GM12864 (cell line): Measurements from ENCODE around the gene ZNF346.
"Not testable (repeated sequence)": the region's sequence is repeated elsewhere in the genome, so short reads cannot be mapped to it uniquely, and the experiment has no call there.

Experiments
- DNase-seq: peaks from one replicate; pipeline ENCODE4 v3.0.0-alpha.2; 2011; ENCODE audit warnings: low read depth
- H3K4me3 ChIP-seq: 2 replicates; pipeline ENCODE4 v1.5.1; 2011; ENCODE audit warnings: mild to moderate bottlenecking, low read depth, low read length, control low read depth
- TF ChIP-seq, protein P1 (sequence below): IDR thresholded peaks from 2 replicates; pipeline ENCODE4 v1.5.1; 2011; ENCODE audit warnings: low read depth, mild to moderate bottlenecking, moderate library complexity, low read length, control low read depth, inconsistent platforms; ENCODE audit errors: missing control alignments

The ZNF346 gene

DNA sequence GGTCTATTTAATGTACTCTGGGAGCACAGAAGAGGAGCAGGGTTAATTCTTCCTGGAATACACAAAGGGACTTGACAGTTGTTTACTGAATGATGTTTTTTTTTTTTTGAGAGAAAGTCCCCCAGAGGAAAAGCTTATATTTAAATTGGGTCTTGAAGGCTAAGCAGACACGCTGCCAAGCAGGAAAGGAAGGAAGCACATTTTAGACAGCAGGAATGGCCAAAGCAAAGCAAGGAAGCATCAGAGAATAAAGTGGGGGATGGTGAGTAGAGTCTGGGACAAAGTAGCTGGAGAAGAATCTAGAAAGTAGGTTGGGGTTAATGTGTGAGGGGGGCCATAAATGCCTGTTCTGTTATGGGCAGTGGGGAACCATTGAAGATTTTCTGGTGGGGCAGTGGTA, 21.5 kb downstream of the ZNF346 start:
- H3K4me3 ChIP-seq, result no peak overlapping the region
- TF ChIP-seq, protein P1, sequence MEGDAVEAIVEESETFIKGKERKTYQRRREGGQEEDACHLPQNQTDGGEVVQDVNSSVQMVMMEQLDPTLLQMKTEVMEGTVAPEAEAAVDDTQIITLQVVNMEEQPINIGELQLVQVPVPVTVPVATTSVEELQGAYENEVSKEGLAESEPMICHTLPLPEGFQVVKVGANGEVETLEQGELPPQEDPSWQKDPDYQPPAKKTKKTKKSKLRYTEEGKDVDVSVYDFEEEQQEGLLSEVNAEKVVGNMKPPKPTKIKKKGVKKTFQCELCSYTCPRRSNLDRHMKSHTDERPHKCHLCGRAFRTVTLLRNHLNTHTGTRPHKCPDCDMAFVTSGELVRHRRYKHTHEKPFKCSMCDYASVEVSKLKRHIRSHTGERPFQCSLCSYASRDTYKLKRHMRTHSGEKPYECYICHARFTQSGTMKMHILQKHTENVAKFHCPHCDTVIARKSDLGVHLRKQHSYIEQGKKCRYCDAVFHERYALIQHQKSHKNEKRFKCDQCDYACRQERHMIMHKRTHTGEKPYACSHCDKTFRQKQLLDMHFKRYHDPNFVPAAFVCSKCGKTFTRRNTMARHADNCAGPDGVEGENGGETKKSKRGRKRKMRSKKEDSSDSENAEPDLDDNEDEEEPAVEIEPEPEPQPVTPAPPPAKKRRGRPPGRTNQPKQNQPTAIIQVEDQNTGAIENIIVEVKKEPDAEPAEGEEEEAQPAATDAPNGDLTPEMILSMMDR, result no peak
- no peak for DNase-seq

DNA sequence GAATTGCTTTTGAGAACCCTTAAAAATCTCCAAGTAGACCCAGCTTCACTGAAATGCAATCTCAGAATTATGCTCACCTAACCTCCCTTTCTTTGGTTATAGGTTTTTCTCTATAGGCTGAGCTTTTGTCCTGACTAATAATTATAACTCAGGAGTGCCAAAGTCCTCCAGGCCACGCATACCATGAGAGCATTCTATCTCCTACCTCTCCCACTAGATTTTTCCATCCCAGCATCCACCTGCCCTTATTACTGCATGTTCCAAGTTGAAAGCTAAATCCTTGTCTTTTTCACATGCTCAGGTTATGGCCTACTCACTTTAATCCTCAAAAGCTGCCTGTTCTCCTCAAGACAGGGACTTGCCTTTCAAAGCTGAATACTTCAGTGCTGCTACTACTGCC, 22.1 kb downstream of the ZNF346 start:
- DNase-seq, result no peak
- TF ChIP-seq, protein P1, result no peak

DNA sequence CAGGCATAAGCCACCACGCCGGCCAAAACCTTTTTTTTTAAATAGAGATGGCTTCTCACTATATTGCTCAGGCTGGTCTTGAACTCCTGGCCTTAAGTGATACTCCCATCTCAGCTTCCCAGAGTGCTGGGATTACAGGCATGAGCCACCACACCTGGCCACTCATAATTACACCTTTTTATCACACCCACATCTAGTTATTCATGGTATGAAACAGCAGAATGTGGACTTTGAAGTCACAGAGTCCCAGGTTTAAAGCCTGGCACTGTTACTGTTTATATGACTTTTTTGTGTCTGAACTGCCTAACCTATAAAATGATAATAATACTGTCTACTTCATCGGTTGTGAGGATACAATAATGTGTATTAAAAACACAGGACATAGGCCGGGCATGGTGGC, 23.1 kb downstream of the ZNF346 start:
- no peak for DNase-seq
- no peak overlapping the region for H3K4me3 ChIP-seq
- TF ChIP-seq, protein P1, result no peak

More for the DNA sequence above, 22.1 kb downstream of the ZNF346 start:
- no peak overlapping the region for H3K4me3 ChIP-seq

DNA sequence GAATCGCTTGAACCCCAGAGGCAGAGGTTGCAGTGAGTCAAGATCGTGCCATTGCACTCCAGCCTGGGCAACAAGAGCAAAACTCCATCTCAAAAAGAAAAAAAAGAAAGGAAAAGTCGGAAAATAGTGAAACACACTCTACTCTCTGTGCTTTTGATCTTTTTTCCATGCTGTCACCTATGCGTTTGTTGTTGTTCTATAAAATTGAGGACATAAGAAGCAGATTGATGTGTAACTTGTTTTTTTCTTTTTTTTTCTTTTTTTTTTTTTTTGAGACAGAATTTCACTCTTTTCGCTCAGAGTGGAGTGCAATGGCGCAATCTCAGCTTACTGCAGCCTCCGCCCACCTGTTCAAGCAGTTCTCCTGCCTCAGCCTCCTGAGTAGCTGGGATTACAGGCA, 26.0 kb downstream of the ZNF346 start:
- not testable (repeated sequence) for H3K4me3 ChIP-seq, DNase-seq

- TF ChIP-seq, protein P1, result no peak
- DNase-seq, result no peak
- H3K4me3 ChIP-seq, result no peak overlapping the region
Measured at GRCh38 chr5:177049285-177049684, 26.8 kb downstream of the ZNF346 start.

GRCh38 chr5:177064500-177065277, 42.2 kb downstream of the ZNF346 start:
- TF ChIP-seq, protein P1, result no peak
- DNase-seq, result no peak
- no peak overlapping the region for H3K4me3 ChIP-seq

- DNase-seq, result no peak
- TF ChIP-seq, protein P1, result no peak
- no peak overlapping the region for H3K4me3 ChIP-seq
Measured at GRCh38 chr5:177065491-177065890, 43.0 kb downstream of the ZNF346 start.
